Epidermal melanocyte (primary cell): ENCODE results near the gene TRAPPC5.

Experiments
- DNase-seq: peaks from one replicate; pipeline ENCODE4 v3.0.0; 2011; ENCODE audit warnings: low spot score; ENCODE audit not compliant: insufficient read length

TRAPPC5 gene

GRCh38 chr19:7676376-7676775 lies 4.3 kb upstream of the TRAPPC5 start:
- no peak for DNase-seq

GRCh38 chr19:7676854-7677253 lies 3.8 kb upstream of the TRAPPC5 start, which contains the start of gene MCEMP1:
Gene MCEMP1 (plus strand): TSS chr19:7677090. CDS start chr19:7677121, 31 bp downstream.
- DNase-seq, result no peak

- no peak for DNase-seq
These were observed 2.8 kb upstream of the TRAPPC5 start for GRCh38 chr19:7677669-7678311.

GRCh38 chr19:7678971-7679751 lies 1.5 kb upstream of the TRAPPC5 start:
- no peak for DNase-seq

- DNase-seq, result no peak
These were observed 645 bp upstream of the TRAPPC5 start for GRCh38 chr19:7679771-7680605.

GRCh38 chr19:7681340-7682174 lies 924 bp downstream of the TRAPPC5 start:
- peak; percentile 89 for DNase-seq

- DNase-seq, result no peak
These were observed 1.7 kb downstream of the TRAPPC5 start for GRCh38 chr19:7682175-7682855.

- no peak for DNase-seq
These were observed 5.2 kb downstream of the TRAPPC5 start for GRCh38 chr19:7685546-7686445.

GRCh38 chr19:7687177-7687576 lies 6.5 kb downstream of the TRAPPC5 start:
- no peak for DNase-seq

- DNase-seq, result no peak
These were observed 8.5 kb downstream of the TRAPPC5 start for GRCh38 chr19:7689165-7689564.

GRCh38 chr19:7690779-7691258 lies 10.2 kb downstream of the TRAPPC5 start:
- no peak for DNase-seq

GRCh38 chr19:7691497-7691896 lies 10.9 kb downstream of the TRAPPC5 start:
- DNase-seq, result no peak

- no peak for DNase-seq
These were observed 11.9 kb downstream of the TRAPPC5 start for GRCh38 chr19:7692417-7693088.

GRCh38 chr19:7694499-7694898 lies 13.9 kb downstream of the TRAPPC5 start:
- DNase-seq, result no peak

- DNase-seq, result no peak
These were observed 17.2 kb downstream of the TRAPPC5 start for GRCh38 chr19:7697721-7698287.

GRCh38 chr19:7698583-7698982 lies 17.9 kb downstream of the TRAPPC5 start:
- no peak for DNase-seq

- no peak for DNase-seq
These were observed 18.4 kb downstream of the TRAPPC5 start for GRCh38 chr19:7699003-7699402.
